MCF 10A (cell line): ENCODE results near the gene CD109. TPM values are rescaled to one million over a fixed set of nuclear protein-coding genes. Genes with fewer than 3 reads are reported as not detected.

ENCODE experiments used
- BruUV-seq: library from RNA; stranded (reverse); fragments of 400-500 nt; replicated peaks from 2 replicates; lab custom pipeline; 2021; lab: Mats Ljungman, UMichigan
- CTCF ChIA-PET: fragments of 300-600 bp; sonication (Branson Sonifier 250); formaldehyde crosslinking; extraction: SDS; loops from one replicate; lab custom pipeline; 2021; ENCODE audit warnings: antibody characterized with exemption, inconsistent platforms; lab: Yijun Ruan, JAX
- POLR2A ChIA-PET: fragments of 300-600, 350-650 bp; sonication (Branson Sonifier 250); formaldehyde crosslinking; extraction: SDS; loops from one replicate; lab custom pipeline; 2020; ENCODE audit warnings: antibody characterized with exemption, inconsistent platforms; lab: Yijun Ruan, JAX
- DNase-seq: peaks from one replicate; pipeline ENCODE4 v3.0.0-alpha.2; 2018; ENCODE audit not compliant: unreplicated experiment
- H3K27ac Mint-ChIP-seq: one replicate; pipeline ENCODE4 v1.8.0; 2022; ENCODE audit warnings: mild to moderate bottlenecking, low read depth, mixed read lengths; ENCODE audit not compliant: unreplicated experiment
- H3K27me3 Mint-ChIP-seq: one replicate; pipeline ENCODE4 v1.8.0; 2022; ENCODE audit warnings: mixed read lengths; ENCODE audit not compliant: insufficient read depth, unreplicated experiment
- H3K36me3 Mint-ChIP-seq: one replicate; pipeline ENCODE4 v1.8.0; 2022; ENCODE audit warnings: mild to moderate bottlenecking, moderate library complexity, mixed read lengths; ENCODE audit not compliant: insufficient read depth, unreplicated experiment
- H3K4me1 Mint-ChIP-seq: one replicate; pipeline ENCODE4 v1.8.0; 2022; ENCODE audit warnings: mixed read lengths; ENCODE audit not compliant: insufficient read depth, unreplicated experiment
- H3K4me3 Mint-ChIP-seq: one replicate; pipeline ENCODE4 v1.8.0; 2022; ENCODE audit warnings: mild to moderate bottlenecking, moderate library complexity, mixed read lengths; ENCODE audit not compliant: unreplicated experiment
- H3K9me3 Mint-ChIP-seq: one replicate; pipeline ENCODE4 v1.8.0; 2022; ENCODE audit warnings: mixed read lengths; ENCODE audit not compliant: unreplicated experiment
- CTCF ChIP-seq: fragments of 200-600 bp; IDR thresholded peaks from one replicate; pipeline ENCODE4 v1.8.0; 2022; ENCODE audit warnings: antibody characterized with exemption, mild to moderate bottlenecking; ENCODE audit not compliant: unreplicated experiment
- intact Hi-C: fragments of 100-400 bp; cut with micrococcal nuclease; formaldehyde crosslinking; loops from 2 replicates; pipeline ENCODE4 v1.14.1; 2022
- total RNA-seq: library from RNA; stranded (reverse); gene quantifications from 2 replicates; pipeline ENCODE4 v1.2.3, GENCODE V29; 2022

CD109 gene
- total RNA-seq, 1 experiment from 2014 or later: 94.5 TPM

- TF ChIP-seq CTCF: no peak
- H3K4me1 Mint-ChIP-seq: peaks cover 13% of the 10 kb centered on the region
- peaks cover 55% of the 10 kb centered on the region for H3K36me3 Mint-ChIP-seq
- no peak for DNase-seq
- H3K9me3 Mint-ChIP-seq: no peaks in the 10 kb centered on the region
- no TSS peak for BruUV-seq
- H3K4me3 Mint-ChIP-seq: no peak overlapping the region
- CTCF ChIA-PET: interaction anchor here (0.6 to 2.7 kb wide), 3 partner anchors 9 to 51 kb away, joined by 3 to 11 read pairs (median 3); no protein-coding TSS in a partner anchor
- POLR2A ChIA-PET: interaction anchor here (1.2 kb wide), 1 partner anchor 9 kb away, joined by 3 read pairs; no protein-coding TSS in a partner anchor
- intact Hi-C loops: no loop called here
- H3K27me3 Mint-ChIP-seq: no peaks in the 10 kb centered on the region
- H3K27ac Mint-ChIP-seq: peak overlapping the region; percentile 79
Observed at GRCh38 chr6:73727114-73727513, 31.1 kb downstream of the CD109 start.

- peaks cover 59% of the 10 kb centered on the region for H3K36me3 Mint-ChIP-seq
- no peak overlapping the region for H3K27ac Mint-ChIP-seq
- intact Hi-C loops: no loop called here
- ChIA-PET CTCF (interaction anchor here (0.6 to 0.9 kb wide), 2 partner anchors 9 to 10 kb away, joined by 3 to 4 read pairs; no protein-coding TSS in a partner anchor), POLR2A (interaction anchor here (0.6 to 1.0 kb wide), 2 partner anchors 34 to 274 kb away, joined by 3 to 4 read pairs; no protein-coding TSS in a partner anchor)
- BruUV-seq: no TSS peak
- H3K9me3 Mint-ChIP-seq: no peaks in the 10 kb centered on the region
- no peak overlapping the region for H3K4me3 Mint-ChIP-seq
- no peak for DNase-seq
- H3K4me1 Mint-ChIP-seq: peaks cover 8% of the 10 kb centered on the region
- no peaks in the 10 kb centered on the region for H3K27me3 Mint-ChIP-seq
- no peak for TF ChIP-seq CTCF
Observed at GRCh38 chr6:73728548-73729205, 32.7 kb downstream of the CD109 start.

- TF ChIP-seq CTCF: no peak
- H3K27ac Mint-ChIP-seq: no peak overlapping the region
- H3K4me3 Mint-ChIP-seq: no peak overlapping the region
- H3K36me3 Mint-ChIP-seq: peaks cover 60% of the 10 kb centered on the region
- peaks cover 20% of the 10 kb centered on the region for H3K4me1 Mint-ChIP-seq
- BruUV-seq: no TSS peak
- intact Hi-C loops: no loop called here
- ChIA-PET CTCF (interaction anchor here (0.6 to 4.9 kb wide), 11 partner anchors 15 to 1479 kb away, joined by 3 to 203 read pairs (median 12); partner anchors contain the start of gene SLC17A5), POLR2A (interaction anchor here (1.4 to 1.5 kb wide), 2 partner anchors 21 to 24 kb away, joined by 3 read pairs; no protein-coding TSS in a partner anchor)
- H3K9me3 Mint-ChIP-seq: no peaks in the 10 kb centered on the region
- no peaks in the 10 kb centered on the region for H3K27me3 Mint-ChIP-seq
- no peak for DNase-seq
Observed at GRCh38 chr6:73731285-73731684, 35.3 kb downstream of the CD109 start.
